ENCODE data around the gene LIN52.

DNA sequence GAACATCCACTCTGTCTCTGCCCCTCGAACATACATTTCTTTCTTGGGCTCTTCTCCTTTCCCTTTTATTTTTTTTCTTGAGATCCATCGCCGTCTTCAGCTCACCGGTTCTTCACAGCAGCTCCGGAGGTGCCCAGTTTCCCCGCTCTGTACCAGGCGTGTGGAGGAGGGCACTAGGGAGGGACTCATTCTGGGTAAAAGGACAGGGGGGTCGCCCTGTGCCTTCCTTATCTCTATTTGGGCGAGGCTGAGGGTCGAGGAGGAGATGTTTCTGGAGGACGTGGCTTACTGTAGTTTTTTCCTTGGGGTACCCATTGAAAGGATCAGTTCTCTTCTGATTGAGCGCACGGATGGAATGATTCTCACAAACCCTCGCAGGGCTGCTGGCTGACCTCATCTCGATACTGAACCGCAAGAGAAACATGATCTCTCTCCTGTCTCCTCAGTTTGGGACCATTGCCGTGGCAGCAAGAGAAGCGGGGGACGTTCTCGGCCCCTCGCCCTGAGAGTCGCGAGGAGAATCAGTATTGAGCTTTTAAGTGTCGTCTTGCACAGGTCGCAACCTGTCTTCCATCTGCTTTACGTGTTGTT, 386 bp downstream of the LIN52 start:
- TF ChIP-seq, protein P1, sequence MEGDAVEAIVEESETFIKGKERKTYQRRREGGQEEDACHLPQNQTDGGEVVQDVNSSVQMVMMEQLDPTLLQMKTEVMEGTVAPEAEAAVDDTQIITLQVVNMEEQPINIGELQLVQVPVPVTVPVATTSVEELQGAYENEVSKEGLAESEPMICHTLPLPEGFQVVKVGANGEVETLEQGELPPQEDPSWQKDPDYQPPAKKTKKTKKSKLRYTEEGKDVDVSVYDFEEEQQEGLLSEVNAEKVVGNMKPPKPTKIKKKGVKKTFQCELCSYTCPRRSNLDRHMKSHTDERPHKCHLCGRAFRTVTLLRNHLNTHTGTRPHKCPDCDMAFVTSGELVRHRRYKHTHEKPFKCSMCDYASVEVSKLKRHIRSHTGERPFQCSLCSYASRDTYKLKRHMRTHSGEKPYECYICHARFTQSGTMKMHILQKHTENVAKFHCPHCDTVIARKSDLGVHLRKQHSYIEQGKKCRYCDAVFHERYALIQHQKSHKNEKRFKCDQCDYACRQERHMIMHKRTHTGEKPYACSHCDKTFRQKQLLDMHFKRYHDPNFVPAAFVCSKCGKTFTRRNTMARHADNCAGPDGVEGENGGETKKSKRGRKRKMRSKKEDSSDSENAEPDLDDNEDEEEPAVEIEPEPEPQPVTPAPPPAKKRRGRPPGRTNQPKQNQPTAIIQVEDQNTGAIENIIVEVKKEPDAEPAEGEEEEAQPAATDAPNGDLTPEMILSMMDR (IDR thresholded peaks at IDR 0.05; ENCODE audit: low read depth, low read length, missing input control): no peak
- TF ChIP-seq, protein P2, sequence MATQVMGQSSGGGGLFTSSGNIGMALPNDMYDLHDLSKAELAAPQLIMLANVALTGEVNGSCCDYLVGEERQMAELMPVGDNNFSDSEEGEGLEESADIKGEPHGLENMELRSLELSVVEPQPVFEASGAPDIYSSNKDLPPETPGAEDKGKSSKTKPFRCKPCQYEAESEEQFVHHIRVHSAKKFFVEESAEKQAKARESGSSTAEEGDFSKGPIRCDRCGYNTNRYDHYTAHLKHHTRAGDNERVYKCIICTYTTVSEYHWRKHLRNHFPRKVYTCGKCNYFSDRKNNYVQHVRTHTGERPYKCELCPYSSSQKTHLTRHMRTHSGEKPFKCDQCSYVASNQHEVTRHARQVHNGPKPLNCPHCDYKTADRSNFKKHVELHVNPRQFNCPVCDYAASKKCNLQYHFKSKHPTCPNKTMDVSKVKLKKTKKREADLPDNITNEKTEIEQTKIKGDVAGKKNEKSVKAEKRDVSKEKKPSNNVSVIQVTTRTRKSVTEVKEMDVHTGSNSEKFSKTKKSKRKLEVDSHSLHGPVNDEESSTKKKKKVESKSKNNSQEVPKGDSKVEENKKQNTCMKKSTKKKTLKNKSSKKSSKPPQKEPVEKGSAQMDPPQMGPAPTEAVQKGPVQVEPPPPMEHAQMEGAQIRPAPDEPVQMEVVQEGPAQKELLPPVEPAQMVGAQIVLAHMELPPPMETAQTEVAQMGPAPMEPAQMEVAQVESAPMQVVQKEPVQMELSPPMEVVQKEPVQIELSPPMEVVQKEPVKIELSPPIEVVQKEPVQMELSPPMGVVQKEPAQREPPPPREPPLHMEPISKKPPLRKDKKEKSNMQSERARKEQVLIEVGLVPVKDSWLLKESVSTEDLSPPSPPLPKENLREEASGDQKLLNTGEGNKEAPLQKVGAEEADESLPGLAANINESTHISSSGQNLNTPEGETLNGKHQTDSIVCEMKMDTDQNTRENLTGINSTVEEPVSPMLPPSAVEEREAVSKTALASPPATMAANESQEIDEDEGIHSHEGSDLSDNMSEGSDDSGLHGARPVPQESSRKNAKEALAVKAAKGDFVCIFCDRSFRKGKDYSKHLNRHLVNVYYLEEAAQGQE (IDR thresholded peaks at IDR 0.05): no peak
- TF ChIP-seq TAF1 (conservative IDR thresholded peaks at IDR 0.05) (no peak), RXRA (IDR thresholded peaks at IDR 0.05) (no peak), FOXA1 (IDR thresholded peaks at IDR 0.05) (no peak), GABPA (IDR thresholded peaks at IDR 0.05 in 1 of 2, conservative IDR thresholded peaks at IDR 0.05 in 1 of 2) (no peak), RAD21 (IDR thresholded peaks at IDR 0.05) (no peak), HNF4G (IDR thresholded peaks at IDR 0.05) (no peak), HNF4A (conservative IDR thresholded peaks at IDR 0.05) (no peak), SP1 (IDR thresholded peaks at IDR 0.05) (no peak)
- TF ChIP-seq, protein P3, sequence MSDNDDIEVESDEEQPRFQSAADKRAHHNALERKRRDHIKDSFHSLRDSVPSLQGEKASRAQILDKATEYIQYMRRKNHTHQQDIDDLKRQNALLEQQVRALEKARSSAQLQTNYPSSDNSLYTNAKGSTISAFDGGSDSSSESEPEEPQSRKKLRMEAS (IDR thresholded peaks at IDR 0.05): no peak
- TF ChIP-seq, protein P4, sequence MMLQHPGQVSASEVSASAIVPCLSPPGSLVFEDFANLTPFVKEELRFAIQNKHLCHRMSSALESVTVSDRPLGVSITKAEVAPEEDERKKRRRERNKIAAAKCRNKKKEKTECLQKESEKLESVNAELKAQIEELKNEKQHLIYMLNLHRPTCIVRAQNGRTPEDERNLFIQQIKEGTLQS (IDR thresholded peaks at IDR 0.05): no peak
- TF ChIP-seq, protein P5, sequence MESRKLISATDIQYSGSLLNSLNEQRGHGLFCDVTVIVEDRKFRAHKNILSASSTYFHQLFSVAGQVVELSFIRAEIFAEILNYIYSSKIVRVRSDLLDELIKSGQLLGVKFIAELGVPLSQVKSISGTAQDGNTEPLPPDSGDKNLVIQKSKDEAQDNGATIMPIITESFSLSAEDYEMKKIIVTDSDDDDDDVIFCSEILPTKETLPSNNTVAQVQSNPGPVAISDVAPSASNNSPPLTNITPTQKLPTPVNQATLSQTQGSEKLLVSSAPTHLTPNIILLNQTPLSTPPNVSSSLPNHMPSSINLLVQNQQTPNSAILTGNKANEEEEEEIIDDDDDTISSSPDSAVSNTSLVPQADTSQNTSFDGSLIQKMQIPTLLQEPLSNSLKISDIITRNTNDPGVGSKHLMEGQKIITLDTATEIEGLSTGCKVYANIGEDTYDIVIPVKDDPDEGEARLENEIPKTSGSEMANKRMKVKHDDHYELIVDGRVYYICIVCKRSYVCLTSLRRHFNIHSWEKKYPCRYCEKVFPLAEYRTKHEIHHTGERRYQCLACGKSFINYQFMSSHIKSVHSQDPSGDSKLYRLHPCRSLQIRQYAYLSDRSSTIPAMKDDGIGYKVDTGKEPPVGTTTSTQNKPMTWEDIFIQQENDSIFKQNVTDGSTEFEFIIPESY (IDR thresholded peaks at IDR 0.05): no peak

All from liver (tissue), 3 donors.